NCI-H524 (cell line): ENCODE data around the gene HOXA11.

ENCODE experiments used
- DNase-seq, 2 experiments: peaks; one replicate each; lab custom pipeline; 2025; lab: John Stamatoyannopoulos, UW

The HOXA11 gene

GRCh38 chr7:27133409-27134231 is 51.4 kb downstream of the HOXA11 start:
- DNase-seq: peak in 1 of 2 experiments; percentile 17

GRCh38 chr7:27132978-27133377 is 52.1 kb downstream of the HOXA11 start:
- DNase-seq: no peak

GRCh38 chr7:27132214-27132613 is 52.8 kb downstream of the HOXA11 start:
- no peak for DNase-seq

- no peak for DNase-seq
These were observed 53.6 kb downstream of the HOXA11 start for GRCh38 chr7:27131390-27131819.
